ENCODE data around the gene RALGPS1.

Gene RALGPS1

DNA sequence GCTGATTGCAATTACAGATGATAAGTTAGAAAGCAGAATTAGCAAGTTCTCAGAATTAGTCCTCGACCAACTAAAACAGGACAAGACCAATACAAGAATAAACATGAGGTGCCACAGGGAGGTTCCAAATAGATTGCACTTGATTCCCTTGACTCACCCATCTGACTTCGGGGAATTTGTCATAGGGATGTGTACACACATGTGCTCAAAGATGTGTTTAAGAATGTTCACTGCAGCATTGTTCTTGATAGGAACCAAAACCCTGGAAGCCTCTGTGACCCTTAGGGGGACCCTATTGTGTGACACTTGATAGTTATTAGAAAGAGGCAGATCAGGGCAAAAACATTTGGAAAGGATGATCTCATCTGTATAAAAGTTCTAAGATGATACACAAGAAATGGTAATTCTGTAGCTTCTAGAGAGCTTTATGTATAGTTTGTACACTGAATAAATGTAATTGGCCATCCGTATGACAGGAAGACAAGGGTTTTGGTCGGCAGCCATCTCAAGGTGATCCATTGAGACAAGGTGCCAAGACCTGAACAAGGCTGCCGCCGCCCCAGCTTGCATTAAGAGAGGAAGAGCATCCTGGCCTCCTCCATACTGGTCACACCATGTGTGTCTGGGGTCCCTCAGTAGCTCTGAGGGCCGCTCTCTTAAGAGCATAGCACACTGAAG, 301.8 kb downstream of the RALGPS1 start:
- TF ChIP-seq REST (IDR thresholded peaks at IDR 0.05; ENCODE audit: insufficient replicate concordance, low read depth): no peak
- TF ChIP-seq GABPA (IDR thresholded peaks at IDR 0.05; ENCODE audit: low read depth): no peak
- no peak for TF ChIP-seq POLR2AphosphoS5 (IDR thresholded peaks at IDR 0.05; ENCODE audit: low read depth)
- TF ChIP-seq, protein P1, sequence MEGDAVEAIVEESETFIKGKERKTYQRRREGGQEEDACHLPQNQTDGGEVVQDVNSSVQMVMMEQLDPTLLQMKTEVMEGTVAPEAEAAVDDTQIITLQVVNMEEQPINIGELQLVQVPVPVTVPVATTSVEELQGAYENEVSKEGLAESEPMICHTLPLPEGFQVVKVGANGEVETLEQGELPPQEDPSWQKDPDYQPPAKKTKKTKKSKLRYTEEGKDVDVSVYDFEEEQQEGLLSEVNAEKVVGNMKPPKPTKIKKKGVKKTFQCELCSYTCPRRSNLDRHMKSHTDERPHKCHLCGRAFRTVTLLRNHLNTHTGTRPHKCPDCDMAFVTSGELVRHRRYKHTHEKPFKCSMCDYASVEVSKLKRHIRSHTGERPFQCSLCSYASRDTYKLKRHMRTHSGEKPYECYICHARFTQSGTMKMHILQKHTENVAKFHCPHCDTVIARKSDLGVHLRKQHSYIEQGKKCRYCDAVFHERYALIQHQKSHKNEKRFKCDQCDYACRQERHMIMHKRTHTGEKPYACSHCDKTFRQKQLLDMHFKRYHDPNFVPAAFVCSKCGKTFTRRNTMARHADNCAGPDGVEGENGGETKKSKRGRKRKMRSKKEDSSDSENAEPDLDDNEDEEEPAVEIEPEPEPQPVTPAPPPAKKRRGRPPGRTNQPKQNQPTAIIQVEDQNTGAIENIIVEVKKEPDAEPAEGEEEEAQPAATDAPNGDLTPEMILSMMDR (IDR thresholded peaks at IDR 0.05; ENCODE audit: insufficient read depth, low read length): no peak
- no peak for TF ChIP-seq SPI1 (IDR thresholded peaks at IDR 0.05; ENCODE audit: borderline replicate concordance, low read depth)
- DNase-seq (ENCODE audit: low read depth in 1 of 2, low spot score in 1 of 2): no peak
- no peaks in the 10 kb centered on the region for H3K27me3 ChIP-seq (ENCODE audit: insufficient read depth, poor library complexity, severe bottlenecking)
- no peak overlapping the region for H3K4me3 ChIP-seq (replicated peaks; ENCODE audit: insufficient read depth, low read length)
- no peak overlapping the region for H3K27ac ChIP-seq (replicated peaks)

DNA sequence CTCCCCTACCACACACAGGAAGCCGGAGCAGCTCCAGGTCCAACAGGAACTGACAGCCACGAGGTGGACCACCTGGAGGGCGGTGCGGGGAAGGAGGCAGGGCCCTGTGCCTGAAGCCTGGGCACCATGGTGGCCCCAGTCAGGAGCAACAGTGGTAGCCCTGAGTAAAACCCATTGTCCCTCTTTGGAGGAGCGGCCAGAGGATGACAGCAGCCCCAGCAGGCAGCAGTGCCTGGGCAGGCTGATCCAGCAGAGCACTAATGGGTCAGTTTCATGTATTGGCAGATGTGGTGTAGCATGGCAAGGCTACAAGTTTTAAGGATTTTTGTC, 302.3 kb downstream of the RALGPS1 start:
- TF ChIP-seq REST (IDR thresholded peaks at IDR 0.05; ENCODE audit: insufficient replicate concordance, low read depth) (no peak), GABPA (IDR thresholded peaks at IDR 0.05; ENCODE audit: low read depth) (no peak), POLR2AphosphoS5 (IDR thresholded peaks at IDR 0.05; ENCODE audit: low read depth) (no peak), SPI1 (IDR thresholded peaks at IDR 0.05; ENCODE audit: borderline replicate concordance, low read depth) (no peak)
- TF ChIP-seq, protein P1 (IDR thresholded peaks at IDR 0.05; ENCODE audit: insufficient read depth, low read length): no peak
- no peak overlapping the region for H3K4me3 ChIP-seq (replicated peaks; ENCODE audit: insufficient read depth, low read length)
- no peak for DNase-seq (ENCODE audit: low read depth in 1 of 2, low spot score in 1 of 2)

GRCh38 chr9:127218818-127219217, 304.2 kb downstream of the RALGPS1 start:
- no peak for DNase-seq (ENCODE audit: low read depth in 1 of 2, low spot score in 1 of 2)
- Histone ChIP-seq H3K4me3 (replicated peaks; ENCODE audit: insufficient read depth, low read length) (no peak overlapping the region), H3K27ac (replicated peaks) (no peak overlapping the region), H3K27me3 (ENCODE audit: insufficient read depth, poor library complexity, severe bottlenecking) (no peaks in the 10 kb centered on the region)
- peak; percentile 23 for TF ChIP-seq REST (IDR thresholded peaks at IDR 0.05; ENCODE audit: insufficient replicate concordance, low read depth)
- no peak for TF ChIP-seq POLR2AphosphoS5 (IDR thresholded peaks at IDR 0.05; ENCODE audit: low read depth)

More for the DNA sequence above, 302.3 kb downstream of the RALGPS1 start:
- Histone ChIP-seq H3K27me3 (ENCODE audit: insufficient read depth, poor library complexity, severe bottlenecking) (no peaks in the 10 kb centered on the region), H3K27ac (replicated peaks) (no peak overlapping the region)
